Motor neuron (in vitro differentiated cells): ENCODE measurements around the gene FLYWCH1. TPM values are rescaled to one million over a fixed set of nuclear protein-coding genes. Genes with fewer than 3 reads are reported as not detected.

ENCODE experiments used
- ATAC-seq, 8 experiments: fragments of 200-7000 bp; cut with Tn5 transposase; replicated peaks in 6 of 8; 2 replicates each; pipeline ENCODE4 v1.8.0; 2021; ENCODE audit warnings: mild to moderate bottlenecking in 8 of 8, moderate library complexity in 8 of 8
- H3K27ac ChIP-seq, 2 donors: fragments of 250-450 bp; sonication (Bioruptor Pico); 2 replicates each; pipeline ENCODE4 v1.9.0; 2021; ENCODE audit warnings: antibody characterized with exemption in 2 of 2, mild to moderate bottlenecking in 2 of 2, moderate library complexity in 1 of 2
- H3K4me1 ChIP-seq, 2 donors: fragments of 250-450 bp; sonication (Bioruptor Pico); replicated peaks in 1 of 2; 2 replicates each; pipeline ENCODE4 v1.6.1; 2021; ENCODE audit warnings: antibody characterized with exemption in 2 of 2, mild to moderate bottlenecking in 2 of 2, moderate library complexity in 1 of 2
- H3K4me3 ChIP-seq, 5 donors: fragments of 250-450 bp; sonication (Bioruptor Pico); 2 replicates each; pipeline ENCODE4 v1.9.0; 2021; ENCODE audit warnings: antibody characterized with exemption in 5 of 5, mild to moderate bottlenecking in 5 of 5, moderate library complexity in 4 of 5
- WGBS, 10 experiments: fragments of 450-650 bp; shearing (Covaris generic); methylation state at CpG; one replicate each; pipeline ENCODE4 v1.0.0; 2022; 5-methylcytosine and 5-hydroxymethylcytosine counted together
- in situ Hi-C, 9 experiments: fragments of 400-800 bp; cut with MboI; loops; one replicate each; pipeline ENCODE4 v1.15.0; 2021; ENCODE audit warnings: low sequenced_read_pairs in 9 of 9, low pct_unique_long_range_greater_than_20kb in 2 of 9; ENCODE audit not compliant: unreplicated experiment in 9 of 9
- total RNA-seq, 8 experiments: library from RNA; unstranded; fragments of 300-600 nt; gene quantifications; 2 replicates each; pipeline versions ENCODE4 v1.2.3 to v1.2.4, GENCODE V29; 2022

Gene FLYWCH1
- total RNA-seq, 8 experiments from 2014 or later: 15.0 to 55.9 (median 23.0) TPM

GRCh38 chr16:2985893-2986355 lies 74.2 kb downstream of the FLYWCH1 start:
- no peak overlapping the region for H3K4me3 ChIP-seq
- no peak overlapping the region for H3K27ac ChIP-seq
- ATAC-seq: no peak
- H3K4me1 ChIP-seq: peaks cover 12 to 28% of the 10 kb centered on the region in 2 donors
- 60 to 100% (median 85%) methylated on average over 2 to 6 of the region's 15 CpGs; no CpG with 5 or more reads in 6 of the 10 experiments for WGBS, 10 experiments
- in situ Hi-C loops: no loop called here

GRCh38 chr16:2986623-2987188 lies 75.0 kb downstream of the FLYWCH1 start:
- H3K4me1 ChIP-seq: peaks cover 7 to 20% of the 10 kb centered on the region in 2 donors
- H3K27ac ChIP-seq: no peak overlapping the region
- H3K4me3 ChIP-seq: no peak overlapping the region
- ATAC-seq: no peak
- 37 to 72% methylated on average over 2 to 6 of the region's 17 CpGs; no CpG with 5 or more reads in 8 of the 10 experiments for WGBS, 10 experiments
- in situ Hi-C loops: no loop called here

- H3K4me1 ChIP-seq: peaks cover 7 to 17% of the 10 kb centered on the region in 2 donors
- no peak overlapping the region for H3K4me3 ChIP-seq
- in situ Hi-C loops: no loop called here
- peak in 4 of 8 experiments; percentile 0 to 2 (median 1) for ATAC-seq
- WGBS, 10 experiments: 60% methylated on average over 5 of the region's 9 CpGs; no CpG with 5 or more reads in 9 of the 10 experiments
- H3K27ac ChIP-seq: no peak overlapping the region
These were observed 75.6 kb downstream of the FLYWCH1 start for GRCh38 chr16:2987286-2987685.

- Histone ChIP-seq H3K4me3 (no peak overlapping the region), H3K27ac (no peak overlapping the region), H3K4me1 (peaks cover 7 to 17% of the 10 kb centered on the region in 2 donors)
- ATAC-seq: peak in 7 of 8 experiments; percentile 15 to 67 (median 21)
- 0 to 20% methylated on average over 1 of the region's 8 CpGs; no CpG with 5 or more reads in 8 of the 10 experiments for WGBS, 10 experiments
- in situ Hi-C loops: no loop called here
These were observed 76.1 kb downstream of the FLYWCH1 start for GRCh38 chr16:2987833-2988232.

GRCh38 chr16:2988590-2989099 lies 76.9 kb downstream of the FLYWCH1 start:
- ATAC-seq: no peak
- Histone ChIP-seq H3K27ac (no peak overlapping the region), H3K4me3 (no peak overlapping the region), H3K4me1 (peaks cover 7 to 17% of the 10 kb centered on the region in 2 donors)
- in situ Hi-C loops: no loop called here
- WGBS, 10 experiments: 17% methylated on average over 1 of the region's 8 CpGs; no CpG with 5 or more reads in 9 of the 10 experiments

- WGBS, 10 experiments: 100% methylated on average over 2 of the region's 10 CpGs; no CpG with 5 or more reads in 9 of the 10 experiments
- ATAC-seq: no peak
- Histone ChIP-seq H3K4me3 (no peak overlapping the region), H3K4me1 (peaks cover 7 to 17% of the 10 kb centered on the region in 2 donors), H3K27ac (no peak overlapping the region)
- in situ Hi-C loops: no loop called here
These were observed 79.2 kb downstream of the FLYWCH1 start for GRCh38 chr16:2990891-2991290.

- 10 to 100% (median 75%) methylated on average over 1 to 2 of the region's 12 CpGs; no CpG with 5 or more reads in 6 of the 10 experiments for WGBS, 10 experiments
- in situ Hi-C loops: no loop called here
- Histone ChIP-seq H3K4me3 (no peak overlapping the region), H3K27ac (no peak overlapping the region), H3K4me1 (peaks cover 7 to 17% of the 10 kb centered on the region in 2 donors)
- ATAC-seq: peak in 1 of 8 experiments; percentile 22
These were observed 80.0 kb downstream of the FLYWCH1 start for GRCh38 chr16:2991566-2992261.

GRCh38 chr16:2992383-2993081 lies 80.8 kb downstream of the FLYWCH1 start:
- Histone ChIP-seq H3K4me1 (peaks cover 6 to 11% of the 10 kb centered on the region in 2 donors), H3K27ac (no peak overlapping the region), H3K4me3 (no peak overlapping the region)
- no peak for ATAC-seq
- in situ Hi-C loops: no loop called here
- 90 to 100% (median 100%) methylated on average over 1 to 2 of the region's 14 CpGs; no CpG with 5 or more reads in 6 of the 10 experiments for WGBS, 10 experiments

- ATAC-seq: no peak
- Histone ChIP-seq H3K4me1 (no peaks in the 10 kb centered on the region), H3K4me3 (no peak overlapping the region), H3K27ac (no peak overlapping the region)
- WGBS, 10 experiments: 64 to 83% (median 67%) methylated on average over 1 to 3 of the region's 13 CpGs; no CpG with 5 or more reads in 7 of the 10 experiments
- in situ Hi-C loops: no loop called here
These were observed 84.6 kb downstream of the FLYWCH1 start for GRCh38 chr16:2996298-2996697.

- H3K27ac ChIP-seq: no peak overlapping the region
- in situ Hi-C loops: no loop called here
- WGBS, 10 experiments: 67 to 84% (median 76%) methylated on average over 2 to 6 of the region's 6 CpGs; no CpG with 5 or more reads in 6 of the 10 experiments
- ATAC-seq: no peak
- H3K4me3 ChIP-seq: no peak overlapping the region
- peaks cover 2% of the 10 kb centered on the region in 2 donors for H3K4me1 ChIP-seq
These were observed 88.2 kb downstream of the FLYWCH1 start for GRCh38 chr16:2999929-3000328.

GRCh38 chr16:3000540-3000939 lies 88.8 kb downstream of the FLYWCH1 start:
- in situ Hi-C loops: no loop called here
- WGBS, 10 experiments: 20 to 83% (median 57%) methylated on average over 1 of the region's 4 CpGs; no CpG with 5 or more reads in 6 of the 10 experiments
- Histone ChIP-seq H3K27ac (no peak overlapping the region), H3K4me1 (peaks cover 4% of the 10 kb centered on the region in 2 donors), H3K4me3 (no peak overlapping the region)
- ATAC-seq: no peak
